Adrenal gland (tissue), 5 donors: ENCODE measurements around the gene MORN1.

Experiments
- CTCF ChIP-seq, 6 experiments: fragments of 450-650 bp in 4 of 6; fragments of 200-600 bp in 2 of 6; sonication (generic) in 1 of 6; IDR thresholded peaks; 1 replicate in 5 of 6; 2 replicates in 1 of 6; pipeline versions ENCODE4 v1.5.1 to v1.8.0; 2016 to 2021; ENCODE audit warnings: antibody characterized with exemption in 6 of 6, mild to moderate bottlenecking in 2 of 6, moderate library complexity in 1 of 6
- POLR2A ChIP-seq, 2 donors: fragments of 450-650 bp; IDR thresholded peaks; one replicate each; pipeline ENCODE4 v1.6.1; 2017; ENCODE audit warnings: antibody characterized with exemption in 2 of 2, mild to moderate bottlenecking in 2 of 2, moderate library complexity in 1 of 2
- donor health status: DM: no; HTN: no; CAD: no.

GRCh38 chr1:2378441-2378851, 12.9 kb downstream of the MORN1 start:
- TF ChIP-seq CTCF (IDR thresholded peaks at IDR 0.05): no peak
- TF ChIP-seq POLR2A (IDR thresholded peaks at IDR 0.05): no peak
